ENCODE results near the gene SHH. TPM values are rescaled to one million over a fixed set of nuclear protein-coding genes. Genes with fewer than 3 reads are reported as not detected.

The SHH gene
- total and polyA plus RNA-seq, 2 experiments from 2014 or later = not detected

DNA sequence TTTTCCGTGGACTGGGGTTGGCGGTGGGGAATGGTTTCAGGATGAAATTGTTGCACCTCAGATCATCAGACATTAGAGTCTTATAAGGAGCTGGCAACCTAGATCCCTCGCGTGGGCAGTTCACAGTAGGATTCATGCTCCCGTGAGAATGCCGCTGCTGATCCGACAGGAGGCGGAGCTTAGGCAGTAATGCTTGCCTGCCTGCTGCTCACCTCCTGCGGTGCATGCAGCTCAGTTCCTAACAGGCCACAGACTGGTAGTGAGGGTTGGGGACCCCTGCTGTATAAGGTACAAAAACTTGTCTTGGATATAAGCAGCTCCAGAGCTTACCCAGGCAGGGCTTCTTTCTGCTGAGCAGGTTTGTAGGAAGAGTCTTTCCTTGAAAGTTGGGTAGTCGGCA lies 53.9 kb downstream of the SHH start:
- no peak for DNase-seq (ENCODE audit: low read depth in 1 of 2, low spot score in 1 of 2)
- H3K9me3 ChIP-seq (ENCODE audit: low read depth) = no peaks in the 10 kb centered on the region
- no peaks in the 10 kb centered on the region for H3K27me3 ChIP-seq
- no peaks in the 10 kb centered on the region for H3K36me3 ChIP-seq
- TF ChIP-seq, protein P1, sequence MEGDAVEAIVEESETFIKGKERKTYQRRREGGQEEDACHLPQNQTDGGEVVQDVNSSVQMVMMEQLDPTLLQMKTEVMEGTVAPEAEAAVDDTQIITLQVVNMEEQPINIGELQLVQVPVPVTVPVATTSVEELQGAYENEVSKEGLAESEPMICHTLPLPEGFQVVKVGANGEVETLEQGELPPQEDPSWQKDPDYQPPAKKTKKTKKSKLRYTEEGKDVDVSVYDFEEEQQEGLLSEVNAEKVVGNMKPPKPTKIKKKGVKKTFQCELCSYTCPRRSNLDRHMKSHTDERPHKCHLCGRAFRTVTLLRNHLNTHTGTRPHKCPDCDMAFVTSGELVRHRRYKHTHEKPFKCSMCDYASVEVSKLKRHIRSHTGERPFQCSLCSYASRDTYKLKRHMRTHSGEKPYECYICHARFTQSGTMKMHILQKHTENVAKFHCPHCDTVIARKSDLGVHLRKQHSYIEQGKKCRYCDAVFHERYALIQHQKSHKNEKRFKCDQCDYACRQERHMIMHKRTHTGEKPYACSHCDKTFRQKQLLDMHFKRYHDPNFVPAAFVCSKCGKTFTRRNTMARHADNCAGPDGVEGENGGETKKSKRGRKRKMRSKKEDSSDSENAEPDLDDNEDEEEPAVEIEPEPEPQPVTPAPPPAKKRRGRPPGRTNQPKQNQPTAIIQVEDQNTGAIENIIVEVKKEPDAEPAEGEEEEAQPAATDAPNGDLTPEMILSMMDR (IDR thresholded peaks at IDR 0.05; ENCODE audit: low read depth, low read length) = no peak
- no peak overlapping the region for H3K4me3 ChIP-seq
- H3K27ac ChIP-seq = no peak overlapping the region
- peaks cover 11% of the 10 kb centered on the region for H3K4me1 ChIP-seq (ENCODE audit: low read depth)

DNA sequence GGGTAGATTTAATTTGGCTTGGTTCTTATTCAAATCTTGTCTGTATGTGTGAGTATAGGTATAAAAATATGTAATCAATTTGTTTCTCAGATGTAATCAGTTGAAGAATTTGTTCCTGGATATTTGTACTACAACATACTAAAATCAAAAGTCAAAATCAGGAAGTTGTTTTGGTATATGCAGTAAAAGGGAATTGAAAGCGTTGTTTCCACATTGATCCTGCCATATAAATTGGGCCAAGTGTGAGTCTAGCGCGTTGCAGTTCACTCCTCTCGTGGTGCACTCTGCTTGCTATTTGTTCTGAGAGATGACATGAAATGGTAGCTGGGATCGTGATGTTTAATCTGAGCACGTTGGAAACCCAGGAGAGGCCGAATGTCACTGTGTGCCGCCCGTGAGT lies 55.9 kb downstream of the SHH start:
- Histone ChIP-seq H3K4me1 (ENCODE audit: low read depth) (peaks cover 11% of the 10 kb centered on the region), H3K9me3 (ENCODE audit: low read depth) (no peaks in the 10 kb centered on the region), H3K36me3 (no peaks in the 10 kb centered on the region), H3K4me3 (no peak overlapping the region), H3K27ac (no peak overlapping the region), H3K27me3 (no peaks in the 10 kb centered on the region)
- no peak for DNase-seq (ENCODE audit: low read depth in 1 of 2, low spot score in 1 of 2)
- TF ChIP-seq, protein P1 (IDR thresholded peaks at IDR 0.05; ENCODE audit: low read depth, low read length) = no peak

DNA sequence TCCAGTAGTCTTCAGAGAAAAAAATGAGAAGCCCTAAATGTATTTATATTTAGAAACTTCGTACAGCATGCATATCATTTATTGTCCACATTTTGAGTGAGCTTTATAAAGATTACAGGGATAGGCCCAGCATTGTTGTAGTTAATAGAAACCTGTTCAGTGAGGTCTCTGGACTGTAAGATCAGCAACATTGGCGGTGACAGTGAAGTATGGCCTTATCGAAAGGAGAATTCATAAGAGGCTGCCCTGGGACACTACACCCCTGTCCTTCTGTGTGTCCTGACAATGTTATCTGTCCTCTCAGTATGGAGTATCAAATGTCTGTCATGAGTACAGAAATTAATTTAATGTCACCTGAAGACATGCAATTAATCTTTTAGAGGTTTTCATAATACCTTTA lies 57.2 kb downstream of the SHH start:
- Histone ChIP-seq H3K36me3 (no peaks in the 10 kb centered on the region), H3K4me1 (ENCODE audit: low read depth) (peaks cover 11% of the 10 kb centered on the region), H3K4me3 (no peak overlapping the region), H3K27ac (no peak overlapping the region), H3K9me3 (ENCODE audit: low read depth) (no peaks in the 10 kb centered on the region), H3K27me3 (no peaks in the 10 kb centered on the region)
- DNase-seq (ENCODE audit: low read depth in 1 of 2, low spot score in 1 of 2) = no peak
- TF ChIP-seq, protein P1 (IDR thresholded peaks at IDR 0.05; ENCODE audit: low read depth, low read length) = no peak

DNA sequence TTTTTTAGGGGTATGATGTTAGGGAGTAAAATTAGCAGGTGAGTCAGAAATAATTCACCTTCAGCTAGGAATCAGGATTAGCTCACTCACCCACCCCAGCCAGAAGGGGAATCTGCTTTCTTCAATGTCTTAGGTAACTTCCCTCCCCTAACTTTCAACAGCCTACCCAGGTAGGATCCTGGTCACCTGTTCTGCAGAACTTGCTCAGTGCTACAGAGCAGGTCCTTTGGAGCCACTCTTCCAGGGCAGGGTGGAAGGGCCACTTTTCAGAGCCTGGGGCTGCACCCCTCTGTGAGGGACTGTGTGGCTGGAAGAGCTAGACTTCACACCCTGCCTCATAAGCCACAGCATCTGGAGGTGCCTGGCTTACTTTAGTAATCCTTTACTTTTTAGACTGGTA lies 58.1 kb downstream of the SHH start:
- H3K9me3 ChIP-seq (ENCODE audit: low read depth) = no peaks in the 10 kb centered on the region
- no peaks in the 10 kb centered on the region for H3K27me3 ChIP-seq
- no peak for DNase-seq (ENCODE audit: low read depth in 1 of 2, low spot score in 1 of 2)
- TF ChIP-seq, protein P1 (IDR thresholded peaks at IDR 0.05; ENCODE audit: low read depth, low read length) = no peak
- peaks cover 11% of the 10 kb centered on the region for H3K4me1 ChIP-seq (ENCODE audit: low read depth)
- no peaks in the 10 kb centered on the region for H3K36me3 ChIP-seq
- H3K4me3 ChIP-seq = no peak overlapping the region
- no peak overlapping the region for H3K27ac ChIP-seq

DNA sequence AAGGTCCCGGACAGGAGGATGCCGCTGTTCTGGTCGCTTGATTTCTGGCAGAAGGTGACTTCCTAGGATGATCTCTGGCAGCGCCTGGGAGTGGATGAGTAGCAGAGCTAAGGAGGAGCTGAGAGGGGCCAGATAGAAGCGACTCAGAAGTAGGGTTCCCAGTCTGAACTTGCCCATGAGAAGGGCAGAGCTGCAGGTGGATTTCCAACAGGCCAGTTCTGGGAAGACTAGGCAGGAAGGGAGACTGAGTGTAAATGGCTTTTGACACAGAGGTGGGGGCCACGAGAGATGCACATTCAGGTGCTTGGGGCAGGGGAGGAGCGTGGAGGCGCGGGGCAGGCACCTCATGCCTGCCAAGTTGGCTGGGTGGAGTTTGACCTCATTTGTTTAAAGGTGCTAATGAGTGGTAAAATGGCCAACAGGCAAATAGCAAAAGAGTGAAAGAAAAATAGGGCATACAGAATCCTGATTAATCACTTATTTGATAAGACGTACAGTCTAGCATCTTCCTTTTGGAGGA lies 58.8 kb downstream of the SHH start:
- Histone ChIP-seq H3K27ac (no peak overlapping the region), H3K27me3 (no peaks in the 10 kb centered on the region), H3K9me3 (ENCODE audit: low read depth) (no peaks in the 10 kb centered on the region), H3K36me3 (no peaks in the 10 kb centered on the region), H3K4me3 (no peak overlapping the region), H3K4me1 (ENCODE audit: low read depth) (peaks cover 11% of the 10 kb centered on the region)
- DNase-seq (ENCODE audit: low read depth in 1 of 2, low spot score in 1 of 2) = no peak
- TF ChIP-seq, protein P1 (IDR thresholded peaks at IDR 0.05; ENCODE audit: low read depth, low read length) = no peak
